Left ventricle myocardium superior (tissue), 1 donor: Measurements from ENCODE around the gene ROBO1. TPM values are rescaled to one million over a fixed set of nuclear protein-coding genes. Genes with fewer than 3 reads are reported as not detected.
"Not testable (repeated sequence)": the region's sequence is repeated elsewhere in the genome, so short reads cannot be mapped to it uniquely, and the experiment has no call there.

Experiments
- ATAC-seq: fragments of 200-7000 bp; cut with Tn5 transposase; one replicate; pipeline ENCODE4 v1.9.1; 2020; ENCODE audit warnings: mild to moderate bottlenecking, moderate library complexity
- DNase-seq: peaks from one replicate; pipeline ENCODE4 v3.0.0-alpha.2; 2020
- intact Hi-C: fragments of 100-400 bp; cut with micrococcal nuclease; formaldehyde crosslinking; loops from one replicate; pipeline ENCODE4 v1.11.0; 2022
- total RNA-seq: library from RNA; stranded (reverse); fragmentation: NEBNext Ultra II Directional; extraction: Animal tissue kit (Norgen Biotek cat#: 25700); gene quantifications from one replicate; pipeline ENCODE4 v1.2.1, GENCODE V29; 2021
- donor health status: DM: no; HTN: yes; CAD: no; lungs with severe emphysema.

ROBO1 gene
- total RNA-seq, 1 donor from 2014 or later = 6.0 TPM

GRCh38 chr3:78785004-78785403 lies 982.8 kb downstream of the ROBO1 start:
- ATAC-seq (no peak), DNase-seq (no peak)
- intact Hi-C loops = no loop called here

- intact Hi-C loops = no loop called here
- ATAC-seq (no peak), DNase-seq (no peak)
Observed at GRCh38 chr3:78781351-78781750, 986.4 kb downstream of the ROBO1 start.

- ATAC-seq = no peak
- no peak for DNase-seq
- intact Hi-C loops = no loop called here
Observed at GRCh38 chr3:78765671-78766485, 1001.9 kb downstream of the ROBO1 start.

GRCh38 chr3:78764634-78765033 lies 1003.2 kb downstream of the ROBO1 start:
- ATAC-seq = no peak
- no peak for DNase-seq
- intact Hi-C loops = no loop called here

GRCh38 chr3:78762121-78762520 lies 1005.7 kb downstream of the ROBO1 start:
- no peak for ATAC-seq
- DNase-seq = no peak
- intact Hi-C loops = no loop called here

- DNase-seq = no peak
- intact Hi-C loops = no loop called here
- ATAC-seq = no peak
Observed at GRCh38 chr3:78761126-78761525, 1006.7 kb downstream of the ROBO1 start.

- DNase-seq = no peak
- intact Hi-C loops = no loop called here
- ATAC-seq = peak; percentile 72
Observed at GRCh38 chr3:78757731-78758130, 1010.1 kb downstream of the ROBO1 start.

- intact Hi-C loops = no loop called here
- peak; percentile 52 for ATAC-seq
- DNase-seq = no peak
Observed at GRCh38 chr3:78754066-78754743, 1013.6 kb downstream of the ROBO1 start.

GRCh38 chr3:78751266-78751665 lies 1016.5 kb downstream of the ROBO1 start:
- DNase-seq (no peak), ATAC-seq (no peak)
- intact Hi-C loops = no loop called here

GRCh38 chr3:78750291-78750690 lies 1017.5 kb downstream of the ROBO1 start:
- intact Hi-C loops, DNase-seq, ATAC-seq: not testable (repeated sequence)

- ATAC-seq (no peak), DNase-seq (no peak)
- intact Hi-C loops = no loop called here
Observed at GRCh38 chr3:78749056-78749455, 1018.7 kb downstream of the ROBO1 start.

- ATAC-seq = no peak
- intact Hi-C loops = no loop called here
Observed at GRCh38 chr3:78745847-78746246, 1022.0 kb downstream of the ROBO1 start.

GRCh38 chr3:78742491-78742890 lies 1025.3 kb downstream of the ROBO1 start:
- intact Hi-C loops = no loop called here
- ATAC-seq (no peak), DNase-seq (no peak)

More at GRCh38 chr3:78745847-78746246, 1022.0 kb downstream of the ROBO1 start:
- DNase-seq = no peak

- intact Hi-C loops = no loop called here
- no peak for ATAC-seq
Observed at GRCh38 chr3:78742041-78742440, 1025.8 kb downstream of the ROBO1 start.

GRCh38 chr3:78741066-78741645 lies 1026.6 kb downstream of the ROBO1 start:
- ATAC-seq (no peak), DNase-seq (no peak)
- intact Hi-C loops = no loop called here

More at GRCh38 chr3:78742041-78742440, 1025.8 kb downstream of the ROBO1 start:
- DNase-seq = no peak

GRCh38 chr3:78738833-78739232 lies 1029.0 kb downstream of the ROBO1 start:
- ATAC-seq = no peak
- DNase-seq = no peak
- intact Hi-C loops = no loop called here

GRCh38 chr3:78737988-78738387 lies 1029.8 kb downstream of the ROBO1 start:
- peak; percentile 91 for ATAC-seq
- no peak for DNase-seq
- intact Hi-C loops = no loop called here

- intact Hi-C loops = no loop called here
- DNase-seq = no peak
- ATAC-seq = peak; percentile 65
Observed at GRCh38 chr3:78736863-78737262, 1030.9 kb downstream of the ROBO1 start.

- DNase-seq = no peak
- no peak for ATAC-seq
- intact Hi-C loops = no loop called here
Observed at GRCh38 chr3:78734048-78734637, 1033.7 kb downstream of the ROBO1 start.

- no peak for DNase-seq
- ATAC-seq = no peak
- intact Hi-C loops = no loop called here
Observed at GRCh38 chr3:78732893-78733292, 1034.9 kb downstream of the ROBO1 start.
